NCI-H146 treated with DMSO at 0.1 percent for 48 hours (cell line): ENCODE data around the gene BMI1.
"Not testable (repeated sequence)": the region's sequence is repeated elsewhere in the genome, so short reads cannot be mapped to it uniquely, and the experiment has no call there.

ENCODE experiments used
- DNase-seq: peaks from one replicate; lab custom pipeline; 2025; ENCODE audit not compliant: unreplicated experiment; lab: John Stamatoyannopoulos, UW

Gene BMI1

GRCh38 chr10:22338931-22339330 is 18.0 kb downstream of the BMI1 start:
- no peak for DNase-seq

DNA sequence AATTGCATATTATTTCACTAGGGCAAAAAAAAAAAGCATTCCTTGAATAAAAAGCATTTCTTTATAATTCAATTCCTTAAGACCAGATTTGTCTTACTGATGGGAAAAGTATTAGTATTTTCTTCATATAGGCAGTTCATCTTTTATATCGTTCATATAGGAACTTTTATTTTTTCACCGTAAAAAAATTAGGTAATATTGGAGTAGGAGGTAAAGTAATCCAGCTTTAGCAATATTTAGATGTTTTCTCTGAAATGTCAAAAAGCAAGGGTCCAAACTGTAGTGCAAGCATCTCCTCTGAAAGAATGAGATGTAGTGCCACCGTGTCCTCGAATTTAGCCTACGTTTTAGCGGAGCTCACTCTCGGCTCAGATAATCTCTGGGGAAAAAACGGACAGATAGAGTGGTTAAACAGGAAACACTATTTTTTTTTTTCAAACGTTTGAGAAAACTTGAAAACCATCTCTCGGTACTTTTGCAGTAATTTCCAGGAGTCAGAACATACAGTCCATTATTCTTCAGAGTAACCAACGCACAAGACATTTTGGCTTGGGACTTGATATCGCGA is 18.9 kb downstream of the BMI1 start:
- no peak for DNase-seq

- DNase-seq = peak; percentile 81
These were observed 19.7 kb downstream of the BMI1 start for GRCh38 chr10:22340329-22341189.

DNA sequence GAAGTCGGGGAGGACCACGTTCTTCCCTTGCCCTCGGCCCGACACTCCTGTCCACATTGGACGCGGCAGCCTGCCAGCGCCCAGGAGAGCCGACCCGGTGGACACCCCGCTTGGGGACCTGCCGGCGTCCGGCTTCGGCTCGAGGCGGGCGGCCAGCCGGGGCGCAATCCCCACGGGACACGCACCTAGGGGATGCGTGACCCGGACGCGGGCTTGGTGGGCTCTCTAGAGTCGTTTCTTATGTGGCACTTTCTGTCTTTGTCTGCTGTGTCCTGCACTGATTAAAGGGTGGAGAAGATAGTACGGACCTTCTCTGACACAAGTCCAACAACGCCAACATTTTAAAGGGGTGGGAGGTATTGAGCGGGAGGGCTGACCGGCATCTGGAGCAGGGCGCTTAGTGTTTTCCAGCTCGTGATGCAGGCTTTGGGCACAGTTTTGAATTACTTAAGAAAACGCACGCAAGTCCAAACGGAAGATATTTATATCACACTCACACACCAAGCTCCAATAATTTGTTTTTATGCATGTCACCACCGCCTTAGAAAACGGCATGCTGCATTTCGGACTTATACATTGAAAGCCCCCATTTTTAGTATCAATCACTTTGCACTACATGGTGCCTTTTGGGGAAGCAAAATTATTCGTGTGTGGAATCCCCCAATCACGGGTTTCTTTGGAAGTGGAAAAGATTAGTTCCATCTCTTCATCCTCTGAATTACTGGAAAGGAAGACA is 20.5 kb downstream of the BMI1 start:
- DNase-seq = peak; percentile 62

DNA sequence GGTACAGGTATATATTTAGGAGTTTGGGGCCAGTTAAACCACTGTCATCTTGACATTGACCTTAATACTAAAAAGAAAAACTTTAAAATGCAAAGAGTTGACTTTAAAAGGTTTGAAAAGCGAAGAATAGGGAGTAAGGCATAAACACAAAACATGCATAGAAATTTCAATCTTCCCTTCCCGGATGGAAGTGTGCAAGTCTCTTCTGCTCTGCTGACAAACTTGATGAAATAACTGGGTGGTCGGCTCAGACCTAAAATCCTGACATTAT is 21.0 kb downstream of the BMI1 start:
- no peak for DNase-seq

DNA sequence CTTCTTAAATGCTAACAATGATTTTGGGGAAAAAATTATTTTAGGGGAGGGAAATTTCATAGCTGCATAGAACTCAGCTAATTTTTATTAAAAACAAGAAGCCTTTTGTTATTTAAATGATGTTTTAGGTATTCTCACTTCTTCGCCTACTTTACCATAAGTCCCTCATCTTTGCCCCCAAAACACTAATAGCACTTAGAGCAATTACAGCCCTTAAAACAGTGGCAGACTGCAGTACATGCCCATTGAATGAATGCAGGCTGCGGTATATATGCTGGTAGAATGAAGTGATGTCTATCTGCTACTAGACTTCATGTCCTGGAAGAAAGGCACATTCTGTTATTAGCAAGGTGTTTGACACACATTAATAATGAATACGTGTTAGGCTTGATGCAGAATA is 21.5 kb downstream of the BMI1 start:
- DNase-seq = no peak

DNA sequence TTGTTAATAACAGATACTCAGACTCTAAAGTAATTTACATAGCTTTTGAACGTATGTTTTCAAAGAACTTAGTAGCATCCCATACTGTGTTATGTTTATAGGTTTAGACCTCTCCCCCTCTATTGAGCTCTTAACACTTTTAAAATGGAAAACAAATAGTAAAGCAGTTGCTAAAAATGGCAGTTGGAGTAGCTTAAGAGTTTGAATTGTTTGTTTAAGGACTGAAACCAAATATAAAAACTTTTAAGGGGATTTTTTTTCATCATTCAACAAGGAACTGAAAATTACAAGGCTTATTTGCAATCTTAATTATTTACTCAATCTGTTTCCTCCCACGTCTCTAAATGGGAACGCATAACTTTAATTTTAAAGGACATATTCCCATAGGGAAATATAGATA is 22.8 kb downstream of the BMI1 start:
- no peak for DNase-seq

GRCh38 chr10:22344249-22344648 is 23.4 kb downstream of the BMI1 start:
- no peak for DNase-seq

- DNase-seq = no peak
These were observed 23.9 kb downstream of the BMI1 start for GRCh38 chr10:22344781-22345300.

- peak; percentile 38 for DNase-seq
These were observed 24.6 kb downstream of the BMI1 start, which contains the start of gene SPAG6 for GRCh38 chr10:22345301-22346095. Gene SPAG6, plus strand, starts transcription at chr10:22345496. Its CDS starts 116 bp downstream, at chr10:22345612.

- DNase-seq = no peak
These were observed 25.3 kb downstream of the BMI1 start for GRCh38 chr10:22346096-22346661.

GRCh38 chr10:22349755-22350154 is 28.9 kb downstream of the BMI1 start:
- DNase-seq = no peak

- DNase-seq = no peak
These were observed 30.3 kb downstream of the BMI1 start for GRCh38 chr10:22351131-22351703.

DNA sequence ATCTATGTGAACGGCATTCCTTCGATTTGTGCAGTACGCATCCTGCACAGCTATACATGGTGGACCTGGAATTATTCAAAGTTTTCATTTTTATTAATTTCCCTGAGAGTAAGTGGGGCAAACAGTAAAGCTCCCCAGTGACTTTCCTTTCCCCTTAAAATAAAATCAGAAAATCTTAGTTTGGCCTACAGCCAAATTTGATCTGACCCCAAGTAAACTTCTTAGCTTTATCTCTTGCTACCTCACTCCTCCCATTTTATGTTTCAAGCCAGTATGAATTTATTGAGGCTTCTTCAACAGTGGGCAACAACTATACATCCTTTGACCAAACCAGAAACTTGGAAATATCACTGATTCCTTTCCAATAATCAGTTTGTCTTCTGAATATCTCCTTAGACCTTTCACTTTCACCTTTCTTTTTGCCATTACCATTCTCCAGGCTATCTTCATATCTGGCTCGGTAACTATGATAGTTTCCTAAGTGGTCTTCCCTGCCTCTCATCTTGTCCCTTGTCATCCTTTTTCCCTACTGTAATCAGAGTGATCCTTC is 35.5 kb downstream of the BMI1 start:
- no peak for DNase-seq

- not testable (repeated sequence) for DNase-seq
These were observed 36.9 kb downstream of the BMI1 start for GRCh38 chr10:22357770-22358169.

GRCh38 chr10:22363305-22363704 is 42.4 kb downstream of the BMI1 start:
- DNase-seq = no peak

- DNase-seq = no peak
These were observed 43.7 kb downstream of the BMI1 start for GRCh38 chr10:22364407-22365140.

GRCh38 chr10:22365233-22365632 is 44.3 kb downstream of the BMI1 start:
- no peak for DNase-seq

GRCh38 chr10:22365644-22366434 is 44.9 kb downstream of the BMI1 start:
- DNase-seq = no peak
